DOHH2 (cell line): ENCODE measurements around the gene SRGAP2C.
"Not testable (repeated sequence)": the region's sequence is repeated elsewhere in the genome, so short reads cannot be mapped to it uniquely, and the experiment has no call there.

Source experiments
- H3F3A ChIP-seq: fragments of 200-600 bp; sonication (generic), shearing (Covaris generic); 2 replicates; pipeline ENCODE4 v1.6.0; 2016; ENCODE audit warnings: antibody characterized with exemption, mild to moderate bottlenecking; ENCODE audit not compliant: control insufficient read depth, insufficient read depth
- H3K27ac ChIP-seq: fragments of 200-600 bp; sonication (generic); 2 replicates; pipeline ENCODE4 v1.5.1; 2014; ENCODE audit warnings: low read depth, mild to moderate bottlenecking, low read length, moderate library complexity
- H3K27me3 ChIP-seq: fragments of 200-600 bp; sonication (generic); 2 replicates; pipeline ENCODE4 v1.6.1; 2014; ENCODE audit warnings: mild to moderate bottlenecking, low read length, mixed read lengths; ENCODE audit not compliant: control insufficient read depth
- H3K36me3 ChIP-seq: fragments of 200-600 bp; sonication (generic); 2 replicates; pipeline ENCODE4 v1.6.1; 2014; ENCODE audit warnings: mild to moderate bottlenecking, low read length, moderate library complexity, mixed read lengths; ENCODE audit not compliant: control insufficient read depth
- H3K4me1 ChIP-seq: fragments of 200-600 bp; sonication (generic); 2 replicates; pipeline ENCODE4 v1.6.1; 2014; ENCODE audit warnings: mild to moderate bottlenecking, low read length, mixed read lengths; ENCODE audit not compliant: control insufficient read depth
- H3K4me2 ChIP-seq: fragments of 200-600 bp; sonication (generic); 2 replicates; pipeline ENCODE4 v1.6.0; 2014; ENCODE audit warnings: mild to moderate bottlenecking, low read length, moderate library complexity
- H3K4me3 ChIP-seq: fragments of 200-600 bp; sonication (generic); 2 replicates; pipeline ENCODE4 v1.5.1; 2014; ENCODE audit warnings: mild to moderate bottlenecking, low read length, mixed read lengths
- H3K79me2 ChIP-seq: fragments of 200-600 bp; sonication (generic); 2 replicates; pipeline ENCODE4 v1.6.1; 2014; ENCODE audit warnings: mild to moderate bottlenecking, low read length, mixed read lengths; ENCODE audit not compliant: control insufficient read depth
- H3K9me2 ChIP-seq: fragments of 200-600 bp; sonication (generic); replicated peaks from 2 replicates; pipeline ENCODE4 v1.6.1; 2014; ENCODE audit warnings: mild to moderate bottlenecking, low read length, mixed read lengths; ENCODE audit not compliant: control insufficient read depth
- H3K9me3 ChIP-seq: fragments of 200-600 bp; sonication (generic); 2 replicates; pipeline ENCODE4 v1.6.1; 2014; ENCODE audit warnings: antibody characterized with exemption, low read length, mixed read lengths; ENCODE audit not compliant: control insufficient read depth, insufficient read depth
- H4K20me1 ChIP-seq: fragments of 200-600 bp; sonication (generic); 2 replicates; pipeline ENCODE4 v1.6.0; 2014; ENCODE audit warnings: low read depth, mild to moderate bottlenecking, antibody characterized with exemption, low read length, moderate library complexity; ENCODE audit not compliant: control insufficient read depth, insufficient read depth

Gene SRGAP2C

GRCh38 chr1:121269309-121269708, 84.5 kb downstream of the SRGAP2C start:
- not testable (repeated sequence) for H3K9me2 ChIP-seq, H3K9me3 ChIP-seq, H3K79me2 ChIP-seq, H3K4me2 ChIP-seq, H3K27ac ChIP-seq, H3K4me1 ChIP-seq, H3K36me3 ChIP-seq, H3F3A ChIP-seq, H4K20me1 ChIP-seq, H3K27me3 ChIP-seq, H3K4me3 ChIP-seq

DNA sequence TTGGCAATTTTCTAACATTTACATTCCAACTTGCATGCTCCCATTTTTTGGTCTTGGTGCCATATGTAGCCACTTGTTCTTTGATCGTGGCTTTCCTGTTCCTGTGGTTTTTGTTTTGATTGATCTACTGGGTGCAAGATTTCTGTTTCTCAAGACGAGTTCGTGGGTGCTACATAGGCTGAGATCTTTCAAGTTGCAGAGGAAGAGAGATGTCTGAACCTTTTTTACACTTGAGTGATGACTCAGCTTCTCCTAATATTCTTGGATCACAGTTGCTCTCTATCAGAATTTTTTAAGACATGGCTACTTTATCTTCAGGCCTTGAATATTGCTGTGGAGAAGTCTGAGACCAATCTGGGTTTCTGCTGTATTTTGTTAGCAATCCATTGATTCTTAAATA, 85.2 kb downstream of the SRGAP2C start:
- H4K20me1 ChIP-seq, H3K4me3 ChIP-seq, H3F3A ChIP-seq, H3K27ac ChIP-seq, H3K27me3 ChIP-seq, H3K9me3 ChIP-seq, H3K4me1 ChIP-seq, H3K79me2 ChIP-seq, H3K36me3 ChIP-seq, H3K4me2 ChIP-seq, H3K9me2 ChIP-seq: not testable (repeated sequence)

DNA sequence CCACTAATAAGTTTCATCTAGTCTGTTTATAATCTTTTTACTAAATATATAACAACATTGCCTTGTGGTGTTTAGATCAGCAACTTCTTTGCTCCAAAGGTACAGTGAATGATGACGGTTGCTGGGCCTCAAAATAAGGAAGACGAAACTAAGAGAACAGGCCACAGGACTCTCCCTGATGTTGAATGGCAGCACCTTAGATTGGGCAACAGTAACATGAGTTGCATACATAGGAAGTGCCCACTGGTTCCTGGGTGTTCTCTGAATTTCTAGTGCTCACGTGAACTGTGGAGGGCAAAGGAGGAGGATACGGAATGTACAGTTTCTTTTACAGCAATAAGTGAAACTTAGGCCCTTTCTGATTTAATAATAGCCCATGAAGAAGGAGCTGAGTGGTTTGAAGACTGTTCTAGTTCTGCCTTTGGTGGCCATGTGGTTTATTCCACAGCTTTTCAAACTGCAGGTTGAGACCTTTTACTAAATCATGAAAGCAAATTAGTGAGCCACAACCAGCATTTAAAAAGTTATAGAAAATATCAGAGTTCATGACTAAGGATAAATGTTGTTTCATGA, 86.5 kb downstream of the SRGAP2C start:
- not testable (repeated sequence) for H3K9me3 ChIP-seq, H3K79me2 ChIP-seq, H3F3A ChIP-seq, H3K27me3 ChIP-seq, H4K20me1 ChIP-seq, H3K4me1 ChIP-seq, H3K4me3 ChIP-seq, H3K9me2 ChIP-seq, H3K4me2 ChIP-seq, H3K36me3 ChIP-seq, H3K27ac ChIP-seq

DNA sequence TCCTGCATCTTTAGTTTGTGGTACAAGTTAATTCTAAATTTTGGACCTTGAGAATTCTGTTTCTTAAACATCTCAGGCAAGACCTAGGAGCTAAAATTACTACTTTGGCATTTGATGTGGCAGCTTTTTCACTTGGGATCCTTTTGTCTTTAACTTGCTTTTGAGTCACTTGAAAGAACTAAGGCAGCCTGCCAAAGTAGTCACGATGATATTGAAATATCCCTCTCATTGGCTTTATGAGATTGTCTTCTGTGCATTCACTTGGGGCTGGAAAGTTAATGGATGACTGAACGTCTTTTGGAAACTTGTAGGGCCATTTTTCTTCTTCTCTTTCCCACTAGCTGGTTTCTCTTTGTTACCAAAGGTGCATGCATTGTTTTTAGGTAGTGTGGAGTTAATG, 90.7 kb downstream of the SRGAP2C start:
- not testable (repeated sequence) for H3K9me2 ChIP-seq, H3K79me2 ChIP-seq, H3K9me3 ChIP-seq, H3K4me2 ChIP-seq, H3K27me3 ChIP-seq, H3K4me3 ChIP-seq, H4K20me1 ChIP-seq, H3K36me3 ChIP-seq, H3K4me1 ChIP-seq, H3K27ac ChIP-seq, H3F3A ChIP-seq

- not testable (repeated sequence) for H3K4me1 ChIP-seq, H3K4me3 ChIP-seq, H3K9me3 ChIP-seq, H3K79me2 ChIP-seq, H3K27me3 ChIP-seq, H3K27ac ChIP-seq, H3F3A ChIP-seq, H3K9me2 ChIP-seq, H4K20me1 ChIP-seq, H3K4me2 ChIP-seq, H3K36me3 ChIP-seq
These were observed 93.4 kb downstream of the SRGAP2C start for GRCh38 chr1:121278202-121278601.

- not testable (repeated sequence) for H3K36me3 ChIP-seq, H4K20me1 ChIP-seq, H3K4me3 ChIP-seq, H3F3A ChIP-seq, H3K79me2 ChIP-seq, H3K27ac ChIP-seq, H3K9me3 ChIP-seq, H3K4me1 ChIP-seq, H3K4me2 ChIP-seq, H3K27me3 ChIP-seq, H3K9me2 ChIP-seq
These were observed 94.2 kb downstream of the SRGAP2C start for GRCh38 chr1:121278777-121279547.

DNA sequence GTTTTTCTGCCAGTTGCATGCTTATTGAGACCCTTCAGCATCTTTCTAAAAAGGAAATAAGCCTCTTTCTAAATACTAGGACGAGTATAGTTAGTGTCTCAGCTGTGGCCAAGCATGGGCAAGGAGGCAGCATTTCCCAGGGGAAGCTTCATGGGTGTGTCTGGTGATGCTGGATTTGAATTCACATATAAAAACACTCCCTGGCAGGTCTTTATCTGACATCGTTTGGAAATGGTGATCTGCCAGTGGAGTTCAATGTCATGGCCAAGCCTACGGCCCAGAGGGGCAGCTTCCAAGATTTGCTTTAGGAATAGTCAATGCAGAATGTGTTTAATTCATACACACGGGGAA, 94.7 kb downstream of the SRGAP2C start:
- H3K4me2 ChIP-seq, H3K36me3 ChIP-seq, H3K9me3 ChIP-seq, H3K27ac ChIP-seq, H3K9me2 ChIP-seq, H3K4me1 ChIP-seq, H3K4me3 ChIP-seq, H3F3A ChIP-seq, H3K27me3 ChIP-seq, H4K20me1 ChIP-seq, H3K79me2 ChIP-seq: not testable (repeated sequence)

DNA sequence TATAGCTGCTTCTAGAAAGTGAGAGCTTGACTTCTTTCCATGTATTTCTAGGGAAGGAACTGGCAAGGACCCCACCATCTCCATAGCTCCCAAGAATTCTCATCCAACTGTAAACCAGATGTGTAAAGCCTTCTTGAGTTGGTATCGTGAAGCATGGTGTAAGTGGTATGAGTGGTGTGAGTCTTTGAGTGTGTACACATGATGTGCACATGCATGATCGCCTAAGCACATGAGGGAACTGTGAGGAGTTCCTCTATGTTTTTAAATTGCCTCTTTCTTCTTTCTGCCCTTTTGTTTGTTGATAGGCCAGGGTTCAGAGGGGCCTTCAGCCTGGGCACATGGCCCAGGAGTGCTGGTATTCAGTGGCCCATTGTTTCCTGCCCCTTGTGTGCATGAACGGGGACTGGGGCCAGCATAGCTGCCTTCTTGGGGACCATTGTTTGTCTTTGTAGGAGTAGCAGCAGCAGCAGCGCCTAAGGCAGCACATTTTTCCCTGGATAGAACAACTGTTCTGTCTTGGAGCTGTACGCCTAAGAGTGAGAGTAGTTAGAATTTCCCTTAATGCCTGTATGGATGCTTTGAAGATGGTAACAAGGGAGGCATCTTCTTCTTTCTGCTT, 96.0 kb downstream of the SRGAP2C start:
- H3K27ac ChIP-seq, H3K4me1 ChIP-seq, H3K9me3 ChIP-seq, H3F3A ChIP-seq, H3K4me2 ChIP-seq, H3K9me2 ChIP-seq, H4K20me1 ChIP-seq, H3K27me3 ChIP-seq, H3K79me2 ChIP-seq, H3K36me3 ChIP-seq, H3K4me3 ChIP-seq: not testable (repeated sequence)
